SK-N-MC (cell line): ENCODE results near the gene RIMS1.

ENCODE experiments used
- EZH2 ChIP-seq: fragments of 200-600 bp; sonication (generic); IDR thresholded peaks from one replicate; pipeline ENCODE4 v1.6.1; 2017; ENCODE audit warnings: antibody characterized with exemption
- POLR2AphosphoS5 ChIP-seq: IDR thresholded peaks from 2 replicates; pipeline ENCODE4 v1.6.1; 2012; ENCODE audit warnings: mild to moderate bottlenecking, low read depth, low read length, borderline replicate concordance

DNA sequence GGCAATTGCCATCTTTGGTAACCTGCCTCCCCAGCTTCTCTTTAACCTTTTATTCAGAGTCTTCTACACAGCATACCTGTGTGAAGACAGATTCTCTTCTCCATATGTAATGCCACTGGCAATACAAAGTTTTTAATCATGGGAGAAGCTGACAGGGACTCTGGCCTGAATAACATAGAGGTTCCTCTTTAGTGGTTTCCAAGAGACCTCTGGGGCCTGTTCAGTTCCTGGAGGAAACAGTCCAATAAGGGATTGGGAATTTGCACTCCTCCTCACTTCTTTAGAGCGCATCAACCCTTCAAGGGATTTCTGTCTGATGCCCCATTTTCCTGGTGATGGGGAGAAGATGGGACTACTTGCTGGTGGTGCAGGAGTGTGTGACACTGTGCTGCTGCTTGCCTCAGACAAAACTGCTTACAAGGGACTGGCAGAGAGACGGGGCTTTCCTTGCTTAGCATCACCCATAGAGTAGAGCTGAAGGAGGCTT, 1.4 kb downstream of the RIMS1 start:
- TF ChIP-seq POLR2AphosphoS5 (no peak), EZH2 (no peak)
